T1000 (cell line): ENCODE data around the gene NT5M.

Experiments
- DNase-seq: peaks from one replicate; lab custom pipeline; 2025; ENCODE audit warnings: mixed read lengths; lab: John Stamatoyannopoulos, UW

Gene NT5M

DNA sequence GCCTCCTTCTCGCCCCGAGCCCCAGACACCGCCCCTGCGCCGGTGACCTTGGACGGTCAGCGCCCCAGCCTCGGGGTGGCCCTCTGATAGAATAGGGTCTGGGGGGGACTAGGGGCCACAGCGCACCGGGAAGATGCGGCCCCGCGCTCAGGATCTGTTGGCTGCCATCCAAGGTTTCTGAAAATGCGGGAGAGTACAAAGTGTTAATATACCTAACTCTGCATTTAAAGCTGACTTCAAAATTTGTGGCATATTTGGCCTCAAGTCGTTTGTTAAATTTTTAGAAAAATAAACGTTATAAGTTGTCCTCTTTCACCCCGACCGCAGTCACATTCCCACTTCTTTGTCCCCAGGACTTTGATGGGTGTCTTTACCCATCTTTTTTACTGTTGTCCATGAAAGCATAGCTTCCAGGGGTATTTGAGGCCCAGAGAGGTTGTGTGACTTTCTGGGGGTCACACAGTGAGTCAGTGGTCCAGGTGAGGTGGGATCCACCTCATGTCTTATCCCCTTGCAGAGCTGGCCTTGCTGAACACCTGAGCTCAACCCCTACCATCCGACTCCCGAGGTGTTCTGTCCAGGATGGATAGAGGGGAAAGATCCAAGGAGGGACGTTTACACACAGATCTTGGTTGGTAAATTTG, 796 bp downstream of the NT5M start:
- no peak for DNase-seq

DNA sequence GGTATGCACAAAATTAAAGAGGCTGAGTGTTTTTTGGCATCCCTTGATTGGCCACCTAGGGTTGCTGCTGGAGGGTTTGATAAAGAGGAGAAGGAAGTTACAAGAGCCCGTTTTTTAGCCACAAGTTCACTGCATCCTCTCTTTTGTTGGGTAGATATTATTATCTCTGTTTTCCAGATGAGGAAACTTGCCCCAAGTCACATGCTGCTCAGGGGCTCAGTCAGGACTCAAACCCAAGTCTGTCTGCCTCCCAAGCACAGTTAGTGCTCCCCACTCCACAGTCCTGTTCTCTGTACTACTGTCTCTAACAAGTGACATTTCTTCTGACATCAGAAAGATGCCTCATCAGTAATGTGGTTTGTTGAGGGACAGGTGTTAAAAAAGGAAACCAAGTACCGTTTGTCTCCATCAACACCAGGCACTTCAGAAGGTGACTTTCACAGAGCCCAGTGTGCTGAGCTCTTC, 1.4 kb downstream of the NT5M start:
- no peak for DNase-seq

GRCh38 chr17:17305281-17305801, 2.2 kb downstream of the NT5M start:
- DNase-seq, result no peak

DNA sequence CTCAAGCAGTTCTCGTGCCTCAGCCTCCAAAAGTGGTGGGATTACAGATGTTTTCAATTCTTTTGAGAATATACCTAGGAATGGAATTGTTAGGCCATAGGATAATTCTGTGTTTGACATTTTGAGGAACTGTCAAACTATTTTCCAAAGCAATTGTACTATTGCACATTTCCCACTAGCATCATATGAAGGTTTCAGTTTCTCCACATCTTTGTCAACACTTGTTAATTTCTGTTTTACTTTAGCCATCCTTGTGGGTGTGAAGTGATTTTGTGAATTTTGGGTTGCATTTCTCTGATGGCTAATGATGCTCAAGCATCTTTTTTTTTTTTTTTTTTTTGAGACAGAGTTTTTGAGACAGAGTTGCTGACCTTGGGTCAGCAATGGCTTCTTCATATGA, 6.2 kb downstream of the NT5M start:
- DNase-seq, result no peak

- DNase-seq, result no peak
Observed at GRCh38 chr17:17313350-17313991, 10.3 kb downstream of the NT5M start.

DNA sequence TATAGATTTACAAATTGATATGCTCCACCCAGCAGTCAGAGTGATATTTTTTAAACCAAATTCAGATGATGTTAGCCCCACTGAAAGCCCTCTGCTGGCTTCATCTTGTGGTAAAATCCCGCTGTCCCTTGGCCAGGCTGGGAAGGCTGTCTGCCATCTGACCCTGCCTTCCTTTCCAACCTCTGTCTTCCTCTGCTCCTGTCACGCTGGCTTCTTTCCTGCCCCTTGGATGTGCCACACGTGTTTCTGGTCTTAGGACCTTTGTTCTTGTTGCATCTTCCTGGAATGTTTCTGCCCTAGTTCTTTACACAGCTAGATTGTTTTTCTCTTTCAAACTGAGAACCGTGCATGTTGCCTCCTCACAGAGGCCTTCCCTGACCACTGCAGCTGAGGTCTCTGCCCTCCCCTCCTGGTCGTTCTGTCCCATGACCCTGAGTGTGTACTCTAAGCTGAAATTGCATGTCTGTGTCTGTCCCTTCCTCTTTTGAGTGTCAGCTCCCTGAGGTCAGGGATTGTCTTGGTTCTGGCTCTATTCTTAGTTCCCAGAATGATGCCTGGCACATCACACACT, 11.4 kb downstream of the NT5M start:
- no peak for DNase-seq

DNA sequence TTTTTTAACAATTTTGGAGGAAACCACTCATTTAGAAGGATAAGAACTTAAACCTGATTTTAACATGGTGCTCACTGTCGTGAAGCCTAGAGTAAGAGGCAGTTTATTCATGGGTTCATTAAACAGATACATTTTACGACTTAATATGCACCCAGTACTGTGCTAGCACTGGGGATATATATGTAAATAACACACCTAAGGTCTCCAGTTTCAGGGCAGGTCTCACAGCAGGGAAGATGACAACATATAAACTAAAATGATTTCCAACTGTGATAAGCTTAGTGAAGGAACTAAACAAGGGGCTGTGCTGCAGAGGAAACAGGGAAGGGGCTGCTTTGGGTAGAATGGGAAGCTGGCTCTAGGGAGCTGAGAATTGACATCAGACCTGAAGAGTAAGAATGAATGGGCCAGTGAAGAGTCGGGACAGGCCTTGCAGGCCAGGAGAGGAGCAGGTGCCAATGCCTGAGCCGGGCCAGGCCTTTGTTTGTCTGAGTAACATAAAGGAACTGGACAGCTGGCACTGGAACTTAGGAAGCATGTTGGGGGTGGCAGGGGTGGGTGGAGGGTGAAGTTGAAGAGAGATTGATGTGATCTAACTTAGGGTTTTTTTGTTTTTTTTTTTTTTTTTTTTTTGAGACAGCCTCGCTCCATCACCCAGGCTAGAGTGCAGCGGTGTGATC, 12.1 kb downstream of the NT5M start:
- no peak for DNase-seq

DNA sequence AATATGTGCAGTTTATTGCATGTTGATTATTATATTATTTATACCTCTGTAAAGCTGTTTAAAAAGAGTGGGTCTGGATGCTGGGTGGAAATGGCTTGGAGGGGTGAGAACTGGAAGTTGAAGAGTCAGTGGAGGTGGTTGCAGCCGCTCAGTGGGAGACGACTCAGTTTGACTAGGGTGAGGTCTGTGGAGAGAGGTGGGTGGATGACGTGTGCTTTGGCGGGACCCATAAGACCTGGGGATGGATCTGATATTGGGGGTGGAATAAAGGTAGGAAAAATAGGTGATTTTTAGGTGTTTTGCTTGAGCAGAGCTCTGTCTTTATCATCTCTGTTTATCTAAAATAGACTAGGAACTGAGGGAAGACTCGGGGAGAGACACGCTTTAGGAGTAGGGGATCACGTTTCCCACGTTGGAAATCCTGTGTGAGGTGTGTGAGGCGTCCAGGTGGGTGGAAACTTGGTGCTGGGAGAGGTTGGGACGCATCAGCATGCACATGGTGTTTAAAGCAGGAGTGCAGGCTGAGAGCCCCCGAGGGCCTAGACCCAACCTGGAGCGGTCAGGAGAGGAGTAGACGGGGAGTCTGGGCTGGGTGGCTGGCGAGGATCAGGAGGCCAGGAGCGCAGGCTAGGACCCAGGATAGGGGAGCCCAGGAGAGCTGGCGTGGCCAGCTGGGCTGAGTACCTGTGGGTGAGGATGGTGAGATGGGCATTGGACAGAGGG, 17.2 kb downstream of the NT5M start:
- DNase-seq, result no peak

GRCh38 chr17:17320911-17321220, 17.7 kb downstream of the NT5M start:
- DNase-seq, result no peak

GRCh38 chr17:17321356-17322025, 18.3 kb downstream of the NT5M start:
- DNase-seq, result no peak

GRCh38 chr17:17322516-17323510, 19.6 kb downstream of the NT5M start:
- no peak for DNase-seq

DNA sequence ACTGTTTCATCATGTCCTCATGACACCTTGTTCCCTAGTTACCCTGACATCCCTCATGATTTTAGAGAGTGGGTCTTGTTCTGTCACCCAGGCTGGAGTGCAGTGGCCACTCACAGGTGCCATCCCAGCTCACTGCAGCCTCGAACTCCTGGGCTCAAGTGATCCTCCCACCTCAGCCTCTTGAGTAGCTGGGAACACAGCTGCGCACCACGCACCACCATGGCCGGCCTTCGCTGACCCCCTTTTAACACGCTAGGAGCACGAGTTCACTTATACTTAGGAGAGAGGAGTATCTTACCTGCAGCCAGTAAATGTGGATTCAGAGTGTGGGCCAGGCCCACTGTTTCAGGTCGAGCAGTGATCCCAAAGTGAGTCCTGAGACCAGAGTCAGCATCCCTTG, 21.4 kb downstream of the NT5M start:
- DNase-seq, result no peak

- DNase-seq, result no peak
Observed at GRCh38 chr17:17325228-17325627, 22.1 kb downstream of the NT5M start.

GRCh38 chr17:17325816-17326215, 22.6 kb downstream of the NT5M start:
- DNase-seq, result no peak

DNA sequence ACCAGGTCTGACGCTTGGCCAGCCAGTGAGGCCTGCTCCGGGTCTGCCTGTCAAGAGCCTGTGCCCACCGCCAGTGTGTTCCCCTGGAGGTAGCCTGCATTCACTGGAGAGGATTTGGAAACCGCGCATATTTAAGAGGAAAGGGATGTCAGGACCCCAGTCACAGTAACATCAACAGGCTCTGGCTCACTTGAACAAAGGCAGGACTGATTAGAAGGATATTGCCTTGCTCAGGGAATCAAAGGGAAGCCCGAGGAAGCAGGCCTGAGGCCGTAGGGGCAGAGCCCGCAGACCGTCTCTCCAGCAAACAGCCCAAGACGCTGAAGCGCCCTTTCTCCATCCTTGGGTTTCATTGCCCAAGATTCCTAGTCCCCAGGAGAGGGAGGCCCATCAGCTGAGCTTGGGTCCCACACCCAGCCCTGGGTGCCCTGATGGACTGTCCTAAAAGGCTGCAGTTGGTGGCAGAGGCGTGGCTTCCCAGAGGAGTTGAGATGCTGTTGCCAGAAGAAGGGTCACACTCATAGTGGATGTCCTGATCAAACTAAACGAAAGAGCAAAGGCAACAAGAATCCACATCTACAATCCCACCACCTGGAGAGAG, 23.2 kb downstream of the NT5M start:
- DNase-seq, result no peak

DNA sequence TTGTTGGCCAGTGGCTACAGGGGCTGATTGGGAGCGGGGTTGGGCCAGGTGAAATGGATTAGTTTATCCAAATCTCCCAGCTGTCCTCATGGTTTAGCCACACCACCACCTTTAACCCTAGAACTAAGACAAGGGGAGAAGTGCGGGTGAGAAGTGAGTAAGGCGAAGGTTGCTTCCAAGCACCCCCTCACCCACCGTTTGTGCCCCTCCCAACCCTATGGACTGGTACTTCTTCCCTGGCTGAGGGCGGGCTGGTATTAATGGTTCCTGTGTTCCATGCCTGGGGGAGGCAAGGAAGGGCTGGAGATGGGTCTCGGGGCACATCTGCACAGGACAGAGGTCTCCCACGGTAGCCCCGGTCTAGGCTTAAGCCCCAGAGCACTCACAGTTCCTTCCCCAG, 25.1 kb downstream of the NT5M start:
- no peak for DNase-seq

- no peak for DNase-seq
Observed at GRCh38 chr17:17341452-17341851, 38.3 kb downstream of the NT5M start.

DNA sequence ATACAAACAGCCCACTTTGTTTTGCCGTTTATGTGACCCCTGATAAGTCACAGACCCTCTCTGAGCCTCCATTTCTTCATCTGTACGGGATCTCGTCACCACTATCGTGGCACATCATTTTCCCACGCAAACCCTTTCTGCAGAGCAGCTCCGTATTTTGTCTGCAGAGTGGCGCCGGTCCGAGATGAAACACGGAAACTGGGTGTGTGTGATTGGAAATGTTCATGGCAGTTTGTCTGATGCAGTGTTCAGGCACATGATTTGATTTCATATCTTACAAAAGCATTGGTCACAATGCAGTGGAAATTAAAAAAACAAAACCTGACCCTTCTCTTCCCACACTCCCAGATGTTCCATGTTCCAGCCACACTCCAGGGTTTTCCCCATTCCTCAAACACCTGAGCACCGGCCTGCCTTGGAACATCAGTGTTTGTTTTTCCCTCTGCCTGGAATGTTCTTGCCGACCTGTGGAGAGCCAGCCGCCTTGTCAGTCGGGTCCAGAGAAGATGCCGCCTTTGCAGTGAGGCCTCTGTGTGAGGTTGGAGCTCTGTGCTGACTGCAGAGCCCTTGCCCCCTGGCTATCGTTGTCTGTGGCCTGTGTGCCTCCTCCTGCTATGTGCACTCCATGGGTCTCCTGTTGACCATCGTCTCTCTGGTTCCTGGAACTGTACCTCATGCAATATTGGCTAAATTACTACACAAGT, 39.2 kb downstream of the NT5M start:
- no peak for DNase-seq

DNA sequence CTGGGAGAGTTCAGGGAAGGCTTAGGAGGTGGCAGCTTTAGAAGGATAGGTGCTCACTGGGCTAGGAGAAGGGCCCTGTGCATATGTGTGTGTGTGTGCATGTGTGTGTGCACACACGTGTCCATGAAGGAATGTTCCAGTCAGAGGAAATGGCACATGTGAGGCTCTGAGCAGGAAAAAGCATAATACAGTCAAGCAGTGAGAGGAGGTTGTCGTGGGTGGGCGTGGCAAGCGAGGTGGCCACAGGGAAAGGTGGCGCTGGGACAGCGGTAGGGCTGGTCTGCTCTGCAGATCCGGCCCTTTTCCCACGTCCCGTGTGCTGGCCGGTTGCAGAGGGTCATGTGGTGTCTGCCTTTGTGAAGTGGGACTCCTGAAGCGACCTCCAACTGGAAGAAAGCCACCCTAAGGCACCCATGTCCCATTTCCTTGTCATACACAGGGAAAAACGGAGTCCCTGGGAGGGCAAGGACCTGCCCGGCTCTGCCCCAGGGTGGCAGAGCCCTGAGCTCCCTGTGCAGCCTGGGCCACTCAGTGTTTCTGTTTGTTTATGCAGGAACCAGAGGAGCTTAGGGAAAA, 40.1 kb downstream of the NT5M start:
- DNase-seq, result no peak
